ENCODE results near the gene NRSN1.

The NRSN1 gene

DNA sequence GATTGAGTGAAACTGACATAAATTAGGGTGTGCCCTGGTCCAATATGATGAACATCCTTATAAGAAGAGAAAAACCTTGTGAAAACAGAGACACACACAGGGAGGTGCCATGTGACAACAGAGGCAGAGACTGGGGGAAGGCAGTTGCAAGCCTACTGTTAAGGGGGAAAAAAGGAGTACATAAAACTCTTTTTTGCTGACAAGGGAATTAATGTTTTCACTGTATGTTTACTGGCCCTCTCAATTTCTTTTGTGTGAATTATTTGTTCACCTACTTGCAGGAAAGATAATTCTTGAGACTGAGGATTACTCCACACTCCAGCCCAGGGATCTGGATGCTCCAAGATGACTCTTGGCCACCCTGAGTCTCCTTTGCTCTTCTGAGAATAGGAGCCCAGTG, 12.1 kb upstream of the NRSN1 start:
- H3K9me3 ChIP-seq (ENCODE audit: insufficient read depth, low read length), result no peaks in the 10 kb centered on the region
- TF ChIP-seq ZNF274 (IDR thresholded peaks at IDR 0.05; ENCODE audit: low read depth, low read length) (no peak), YY1 (IDR thresholded peaks at IDR 0.05; ENCODE audit: insufficient read depth, insufficient read length) (no peak), SUZ12 (IDR thresholded peaks at IDR 0.05; ENCODE audit: extremely low read depth, insufficient read depth, insufficient read length) (no peak)
- no peak overlapping the region for H3K9ac ChIP-seq (ENCODE audit: insufficient read length, low read depth)
- no peak for DNase-seq (ENCODE audit: low read depth, low spot score)
- no peaks in the 10 kb centered on the region for H3K27me3 ChIP-seq (ENCODE audit: insufficient read depth, insufficient read length)
- H3K4me3 ChIP-seq (ENCODE audit: insufficient read length, low read depth), result no peak overlapping the region
- no peaks in the 10 kb centered on the region for H3K36me3 ChIP-seq (ENCODE audit: insufficient read depth, insufficient read length, low read length)
- H3K4me1 ChIP-seq (ENCODE audit: insufficient read depth, insufficient read length), result no peaks in the 10 kb centered on the region

DNA sequence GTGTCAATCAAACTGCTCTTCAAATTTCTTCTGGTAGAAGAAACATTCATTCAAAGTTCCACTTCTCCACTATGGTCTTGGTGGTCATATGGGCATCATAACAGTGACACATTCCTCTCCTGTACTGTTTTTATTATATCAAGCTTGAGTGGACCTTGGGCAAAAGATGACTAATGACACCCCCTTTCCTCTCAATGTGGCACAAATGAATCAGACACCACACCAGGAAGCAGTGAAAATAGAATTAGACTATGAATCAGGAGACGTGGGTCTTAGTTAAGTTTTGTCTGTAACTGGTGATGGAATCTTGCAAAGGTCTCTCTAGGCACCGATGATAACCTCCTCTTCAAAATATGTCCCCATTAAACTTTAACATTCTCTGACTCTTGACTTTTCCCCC, 9.0 kb upstream of the NRSN1 start:
- Histone ChIP-seq H3K9ac (ENCODE audit: insufficient read length, low read depth) (no peak overlapping the region), H3K9me3 (ENCODE audit: insufficient read depth, low read length) (no peaks in the 10 kb centered on the region), H3K4me1 (ENCODE audit: insufficient read depth, insufficient read length) (no peaks in the 10 kb centered on the region), H3K4me3 (ENCODE audit: insufficient read length, low read depth) (no peak overlapping the region), H3K27me3 (ENCODE audit: insufficient read depth, insufficient read length) (no peaks in the 10 kb centered on the region), H3K36me3 (ENCODE audit: insufficient read depth, insufficient read length, low read length) (no peaks in the 10 kb centered on the region)
- TF ChIP-seq SUZ12 (IDR thresholded peaks at IDR 0.05; ENCODE audit: extremely low read depth, insufficient read depth, insufficient read length) (no peak), YY1 (IDR thresholded peaks at IDR 0.05; ENCODE audit: insufficient read depth, insufficient read length) (no peak), ZNF274 (IDR thresholded peaks at IDR 0.05; ENCODE audit: low read depth, low read length) (no peak)
- no peak for DNase-seq (ENCODE audit: low read depth, low spot score)

DNA sequence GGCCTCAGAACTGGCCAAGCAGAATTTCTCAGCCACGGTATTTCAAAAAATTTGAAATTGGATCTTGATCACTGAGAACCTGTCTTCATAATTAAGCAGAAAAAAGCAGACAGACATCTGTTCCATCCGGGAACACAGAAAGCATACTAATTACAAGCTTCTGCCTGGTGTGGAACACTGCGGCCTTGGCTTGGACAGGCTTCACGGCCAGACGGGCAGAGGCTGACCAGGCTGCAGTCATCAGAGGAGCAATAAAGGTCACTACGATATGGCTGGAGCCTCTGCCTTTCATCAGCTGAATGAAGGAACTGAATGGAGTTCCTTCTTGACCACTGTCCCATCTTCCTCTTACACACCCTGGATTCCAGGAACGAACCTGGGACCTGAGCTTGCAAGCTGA, 3.9 kb upstream of the NRSN1 start:
- peaks cover 4% of the 10 kb centered on the region for H3K27me3 ChIP-seq (ENCODE audit: insufficient read depth, insufficient read length)
- DNase-seq (ENCODE audit: low read depth, low spot score), result no peak
- no peaks in the 10 kb centered on the region for H3K4me1 ChIP-seq (ENCODE audit: insufficient read depth, insufficient read length)
- H3K4me3 ChIP-seq (ENCODE audit: insufficient read length, low read depth), result no peak overlapping the region
- no peaks in the 10 kb centered on the region for H3K9me3 ChIP-seq (ENCODE audit: insufficient read depth, low read length)
- H3K36me3 ChIP-seq (ENCODE audit: insufficient read depth, insufficient read length, low read length), result no peaks in the 10 kb centered on the region
- H3K9ac ChIP-seq (ENCODE audit: insufficient read length, low read depth), result no peak overlapping the region
- TF ChIP-seq SUZ12 (IDR thresholded peaks at IDR 0.05; ENCODE audit: extremely low read depth, insufficient read depth, insufficient read length) (no peak), ZNF274 (IDR thresholded peaks at IDR 0.05; ENCODE audit: low read depth, low read length) (no peak), YY1 (IDR thresholded peaks at IDR 0.05; ENCODE audit: insufficient read depth, insufficient read length) (no peak)

DNA sequence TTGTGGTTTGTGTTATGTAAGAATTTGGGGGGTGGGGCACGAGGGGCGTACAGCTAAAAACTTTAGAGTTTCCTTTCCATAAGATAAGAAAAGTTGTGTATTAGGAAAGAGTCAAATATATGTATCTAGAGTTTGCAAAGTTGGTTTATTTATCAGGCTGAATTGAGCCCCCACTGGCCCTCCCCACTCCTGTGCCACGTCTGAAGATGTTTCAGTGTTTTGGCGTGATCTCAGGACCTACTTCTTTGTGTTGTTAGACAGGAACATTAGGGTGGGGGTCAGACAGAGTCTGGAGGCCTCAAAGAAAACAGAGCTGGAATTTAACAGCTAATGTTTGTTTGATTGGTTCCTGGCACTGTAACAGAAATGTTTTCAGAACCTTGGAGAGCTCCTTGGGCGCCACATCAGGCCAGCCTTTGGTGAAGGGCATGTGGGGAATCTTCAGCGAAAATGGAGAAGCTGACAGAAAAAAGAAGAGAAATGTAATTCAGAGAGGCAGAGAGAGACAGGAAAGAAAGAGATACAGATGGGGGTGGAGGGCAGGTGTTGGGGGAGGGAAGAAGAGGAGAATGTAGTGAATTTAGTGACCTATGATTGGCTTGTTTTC, 674 bp downstream of the NRSN1 start:
- Histone ChIP-seq H3K4me1 (ENCODE audit: insufficient read depth, insufficient read length) (no peaks in the 10 kb centered on the region), H3K36me3 (ENCODE audit: insufficient read depth, insufficient read length, low read length) (no peaks in the 10 kb centered on the region), H3K27me3 (ENCODE audit: insufficient read depth, insufficient read length) (peaks cover 4% of the 10 kb centered on the region), H3K4me3 (ENCODE audit: insufficient read length, low read depth) (peak overlapping the region; percentile 38), H3K9ac (ENCODE audit: insufficient read length, low read depth) (no peak overlapping the region), H3K9me3 (ENCODE audit: insufficient read depth, low read length) (no peaks in the 10 kb centered on the region)
- peak; percentile 55 for DNase-seq (ENCODE audit: low read depth, low spot score)
- TF ChIP-seq ZNF274 (IDR thresholded peaks at IDR 0.05; ENCODE audit: low read depth, low read length) (no peak), SUZ12 (IDR thresholded peaks at IDR 0.05; ENCODE audit: extremely low read depth, insufficient read depth, insufficient read length) (no peak), YY1 (IDR thresholded peaks at IDR 0.05; ENCODE audit: insufficient read depth, insufficient read length) (no peak)

DNA sequence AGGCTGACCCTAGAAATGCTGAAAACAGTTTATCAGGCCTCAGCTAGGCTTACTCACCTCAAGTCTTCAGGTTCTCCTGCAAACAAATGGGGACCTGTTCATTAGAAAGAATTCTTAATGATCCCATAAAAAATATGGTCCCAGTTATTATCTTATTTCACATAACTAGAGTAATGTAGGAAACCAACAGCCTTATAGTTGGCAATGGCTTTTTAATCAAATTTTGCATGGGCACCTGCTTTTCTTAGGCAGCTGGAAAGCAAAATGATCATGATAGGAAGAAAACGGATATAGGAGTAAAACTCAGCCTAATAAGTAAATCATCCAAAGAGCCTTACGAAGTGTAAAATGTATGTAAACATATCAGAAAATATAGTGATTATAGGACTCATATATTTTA, 1.3 kb downstream of the NRSN1 start:
- TF ChIP-seq ZNF274 (IDR thresholded peaks at IDR 0.05; ENCODE audit: low read depth, low read length) (no peak), SUZ12 (IDR thresholded peaks at IDR 0.05; ENCODE audit: extremely low read depth, insufficient read depth, insufficient read length) (no peak), YY1 (IDR thresholded peaks at IDR 0.05; ENCODE audit: insufficient read depth, insufficient read length) (no peak)
- Histone ChIP-seq H3K36me3 (ENCODE audit: insufficient read depth, insufficient read length, low read length) (no peaks in the 10 kb centered on the region), H3K9ac (ENCODE audit: insufficient read length, low read depth) (no peak overlapping the region), H3K4me3 (ENCODE audit: insufficient read length, low read depth) (no peak overlapping the region), H3K4me1 (ENCODE audit: insufficient read depth, insufficient read length) (no peaks in the 10 kb centered on the region), H3K9me3 (ENCODE audit: insufficient read depth, low read length) (no peaks in the 10 kb centered on the region), H3K27me3 (ENCODE audit: insufficient read depth, insufficient read length) (peaks cover 4% of the 10 kb centered on the region)
- no peak for DNase-seq (ENCODE audit: low read depth, low spot score)

DNA sequence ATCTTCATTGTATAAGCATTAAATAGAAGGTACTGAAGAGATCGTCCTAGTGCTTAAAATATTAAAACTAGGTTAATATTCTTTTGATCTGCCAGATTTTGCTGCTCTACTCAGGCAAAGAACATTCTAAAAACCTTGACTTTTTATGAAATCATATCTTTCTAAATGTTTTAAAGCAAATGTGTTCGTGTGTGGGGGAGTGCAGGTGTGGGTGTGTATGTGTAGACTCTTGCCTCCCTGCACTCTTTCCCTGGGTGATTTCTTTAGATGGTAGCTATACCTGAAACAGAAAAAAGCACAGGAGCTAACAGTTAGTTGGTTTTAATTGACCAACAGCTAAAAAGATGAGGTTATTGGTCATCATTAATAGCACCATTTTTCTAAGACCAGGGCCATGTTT, 5.7 kb downstream of the NRSN1 start:
- Histone ChIP-seq H3K36me3 (ENCODE audit: insufficient read depth, insufficient read length, low read length) (no peaks in the 10 kb centered on the region), H3K4me3 (ENCODE audit: insufficient read length, low read depth) (no peak overlapping the region), H3K9ac (ENCODE audit: insufficient read length, low read depth) (no peak overlapping the region), H3K9me3 (ENCODE audit: insufficient read depth, low read length) (no peaks in the 10 kb centered on the region), H3K27me3 (ENCODE audit: insufficient read depth, insufficient read length) (no peaks in the 10 kb centered on the region), H3K4me1 (ENCODE audit: insufficient read depth, insufficient read length) (no peaks in the 10 kb centered on the region)
- TF ChIP-seq YY1 (IDR thresholded peaks at IDR 0.05; ENCODE audit: insufficient read depth, insufficient read length) (no peak), ZNF274 (IDR thresholded peaks at IDR 0.05; ENCODE audit: low read depth, low read length) (no peak), SUZ12 (IDR thresholded peaks at IDR 0.05; ENCODE audit: extremely low read depth, insufficient read depth, insufficient read length) (no peak)
- no peak for DNase-seq (ENCODE audit: low read depth, low spot score)

DNA sequence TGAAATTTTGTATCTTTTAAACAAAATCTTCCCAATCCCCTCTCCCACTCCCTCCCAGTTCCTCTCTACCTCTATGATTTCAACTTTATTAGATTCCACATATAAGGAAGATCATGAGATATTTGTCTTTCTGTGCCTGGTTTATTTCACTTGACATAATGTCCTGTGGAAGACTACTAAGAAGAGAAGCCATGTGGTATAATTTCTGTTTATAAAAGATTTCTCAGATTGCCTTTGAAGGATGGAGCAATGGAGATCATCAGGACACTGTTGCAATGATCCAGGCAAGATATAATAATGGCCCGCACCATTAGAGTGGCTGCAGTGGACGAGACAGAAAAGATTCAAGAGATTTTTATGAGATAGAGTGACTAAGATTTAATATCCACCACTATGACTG, 13.1 kb downstream of the NRSN1 start:
- no peaks in the 10 kb centered on the region; the same call in 1 of the 2 replicates for H3K9me3 ChIP-seq (ENCODE audit: insufficient read depth, low read length)
- H3K9ac ChIP-seq (ENCODE audit: insufficient read length, low read depth), result no peak overlapping the region
- DNase-seq (ENCODE audit: low read depth, low spot score), result no peak
- H3K4me3 ChIP-seq (ENCODE audit: insufficient read length, low read depth), result no peak overlapping the region
- H3K27me3 ChIP-seq (ENCODE audit: insufficient read depth, insufficient read length), result no peaks in the 10 kb centered on the region
- no peaks in the 10 kb centered on the region for H3K4me1 ChIP-seq (ENCODE audit: insufficient read depth, insufficient read length)
- H3K36me3 ChIP-seq (ENCODE audit: insufficient read depth, insufficient read length, low read length), result no peaks in the 10 kb centered on the region
- TF ChIP-seq YY1 (IDR thresholded peaks at IDR 0.05; ENCODE audit: insufficient read depth, insufficient read length) (no peak), ZNF274 (IDR thresholded peaks at IDR 0.05; ENCODE audit: low read depth, low read length) (no peak), SUZ12 (IDR thresholded peaks at IDR 0.05; ENCODE audit: extremely low read depth, insufficient read depth, insufficient read length) (no peak)

All from NT2/D1 (cell line).